GM23338 (cell line): Measurements from ENCODE around the gene LARGE1.

ENCODE experiments used
- CTCF ChIP-seq, 2 experiments: fragments of 200-600 bp in 1 of 2; sonication (generic) in 1 of 2; conservative IDR thresholded peaks; 2 replicates each; pipeline versions ENCODE4 v1.5.1 to v1.6.1; 2016 to 2017; ENCODE audit warnings: antibody characterized with exemption in 2 of 2, low read depth in 2 of 2, mild to moderate bottlenecking in 2 of 2, moderate library complexity in 1 of 2
- EZH2 ChIP-seq: fragments of 200-600 bp; sonication (generic); IDR thresholded peaks from one replicate; pipeline ENCODE4 v1.8.0; 2017; ENCODE audit warnings: antibody characterized with exemption, mild to moderate bottlenecking, low read depth; ENCODE audit not compliant: unreplicated experiment
- EZH2phosphoT487 ChIP-seq: fragments of 200-600 bp; sonication (generic); IDR thresholded peaks from one replicate; pipeline ENCODE4 v1.8.1; 2018; ENCODE audit warnings: antibody characterized with exemption; ENCODE audit not compliant: unreplicated experiment
- JUNB ChIP-seq: IDR thresholded peaks from one replicate; pipeline ENCODE4 v1.6.1; 2016; ENCODE audit warnings: antibody characterized with exemption; ENCODE audit not compliant: unreplicated experiment
- POLR2AphosphoS5 ChIP-seq: IDR thresholded peaks from 2 replicates; pipeline ENCODE4 v1.6.1; 2016; ENCODE audit warnings: antibody characterized with exemption, low read depth
- REST ChIP-seq: IDR thresholded peaks from one replicate; pipeline ENCODE4 v1.6.1; 2018; ENCODE audit warnings: antibody characterized with exemption; ENCODE audit not compliant: unreplicated experiment

GRCh38 chr22:33669746-33670145 is 250.5 kb downstream of the LARGE1 start:
- TF ChIP-seq CTCF (conservative IDR thresholded peaks at IDR 0.05; ENCODE audit: low read depth in 2 of 2) (no peak), EZH2 (no peak), POLR2AphosphoS5 (no peak), EZH2phosphoT487 (no peak), JUNB (no peak), REST (no peak)
